Right hindlimb (tissue), 1 donor: ENCODE measurements around the gene PGGHG.
"Not testable (repeated sequence)": the region's sequence is repeated elsewhere in the genome, so short reads cannot be mapped to it uniquely, and the experiment has no call there.

ENCODE experiments used
- DNase-seq: peaks from one replicate; pipeline ENCODE4 v3.0.0-alpha.2; 2018

PGGHG gene

DNA sequence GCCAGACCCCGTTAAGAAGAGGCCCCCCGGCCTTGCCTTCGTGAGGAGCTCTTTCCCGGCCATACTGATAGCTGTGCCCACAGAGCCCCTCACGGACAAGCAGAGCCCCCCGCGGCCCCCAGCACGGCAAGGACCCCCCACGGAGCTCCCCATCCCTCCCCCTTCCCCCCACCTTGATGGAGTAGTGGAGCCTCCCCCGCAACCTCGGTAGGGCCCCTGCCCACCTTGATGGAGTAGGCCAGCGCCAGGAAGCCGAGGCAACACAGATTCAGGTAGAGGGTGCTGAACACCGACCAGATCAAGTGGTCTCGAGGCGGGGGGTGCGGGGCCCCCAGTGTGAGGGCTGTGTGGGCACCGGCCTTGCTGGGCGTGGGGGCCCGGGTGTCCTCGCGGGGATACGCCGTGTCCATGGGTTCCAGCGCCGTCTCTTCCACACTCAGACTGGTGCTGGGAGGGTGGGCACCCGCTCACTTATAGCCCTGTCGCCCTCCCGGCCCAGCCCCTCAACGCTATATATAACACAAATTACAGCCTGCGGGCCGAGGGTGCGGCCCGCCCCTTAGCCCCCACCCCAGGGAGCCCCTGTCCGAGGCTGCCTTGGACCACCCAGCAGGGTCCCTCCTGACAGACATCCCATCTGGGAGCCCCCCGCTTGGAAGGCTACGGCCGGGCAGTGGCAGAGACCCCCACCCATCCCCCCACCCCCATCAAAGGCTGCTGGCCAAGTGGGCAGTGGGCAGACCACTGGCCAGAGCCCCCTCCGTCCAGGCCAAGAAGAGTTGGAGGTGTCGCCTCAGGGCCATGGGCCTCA, 10.4 kb downstream of the PGGHG start, which contains the start of gene IFITM5:
TSS of gene IFITM5 (minus strand) at position 446 of the 811 bp plus-strand sequence. CDS start at position 410, 36 bp downstream.
- peak; percentile 27 for DNase-seq

DNA sequence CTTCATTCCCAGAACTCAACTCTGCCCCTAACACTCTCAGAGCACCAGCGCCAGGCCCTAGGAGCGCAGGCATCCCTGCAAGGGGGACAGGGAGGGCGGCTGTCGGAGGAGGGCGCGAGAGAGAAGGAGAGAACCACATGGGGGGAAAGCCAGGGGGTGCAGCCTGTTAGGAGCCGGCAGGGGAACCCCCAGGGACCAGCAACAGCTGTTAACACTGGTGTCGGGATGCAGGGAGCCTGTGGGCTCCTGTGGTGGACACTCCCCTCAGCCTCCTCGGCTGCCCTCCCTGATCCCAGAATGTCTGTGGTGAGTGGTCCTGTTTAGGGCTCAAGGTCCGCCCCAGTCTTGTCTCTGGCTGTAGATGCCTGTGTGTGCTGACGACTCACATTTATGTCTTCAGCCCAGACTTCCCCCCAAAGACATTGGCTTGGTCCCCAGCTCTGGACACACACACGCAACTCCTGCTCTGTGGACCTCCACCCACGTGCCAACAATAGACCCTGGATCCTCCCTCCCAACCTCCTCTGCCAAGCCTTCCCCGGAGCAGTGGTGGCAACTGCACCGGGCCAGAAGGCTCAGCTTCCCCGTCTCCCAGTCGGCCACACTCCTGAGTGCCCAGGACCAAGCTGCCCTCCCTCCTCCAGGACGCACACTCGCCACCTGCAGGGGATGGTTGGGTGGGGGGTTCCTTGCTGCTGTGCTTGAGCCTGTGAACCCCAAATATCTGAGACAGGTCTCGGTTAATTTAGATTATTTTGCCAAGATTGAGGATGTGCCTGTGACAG, 11.2 kb downstream of the PGGHG start:
- peak; percentile 63 for DNase-seq

DNA sequence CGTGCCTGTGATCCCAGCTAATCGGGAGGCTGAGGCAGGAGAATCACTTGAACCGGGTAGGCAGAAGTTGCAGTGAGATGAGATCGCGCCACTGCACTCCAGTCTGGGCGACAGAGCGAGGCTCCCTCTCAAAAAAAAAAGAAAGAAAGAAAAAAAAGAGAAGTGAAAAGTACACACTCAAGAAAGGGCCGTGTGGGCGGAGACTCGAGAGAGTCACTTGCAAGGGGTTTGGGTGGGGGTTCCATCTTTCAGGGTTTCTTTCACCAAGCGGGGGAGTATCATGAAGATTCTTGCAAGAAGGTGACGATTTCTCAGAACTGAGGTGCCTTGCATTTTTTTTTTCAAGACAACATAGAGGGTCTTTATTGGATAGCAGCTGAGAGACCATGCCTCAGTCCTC, 14.4 kb downstream of the PGGHG start:
- DNase-seq: no peak

DNA sequence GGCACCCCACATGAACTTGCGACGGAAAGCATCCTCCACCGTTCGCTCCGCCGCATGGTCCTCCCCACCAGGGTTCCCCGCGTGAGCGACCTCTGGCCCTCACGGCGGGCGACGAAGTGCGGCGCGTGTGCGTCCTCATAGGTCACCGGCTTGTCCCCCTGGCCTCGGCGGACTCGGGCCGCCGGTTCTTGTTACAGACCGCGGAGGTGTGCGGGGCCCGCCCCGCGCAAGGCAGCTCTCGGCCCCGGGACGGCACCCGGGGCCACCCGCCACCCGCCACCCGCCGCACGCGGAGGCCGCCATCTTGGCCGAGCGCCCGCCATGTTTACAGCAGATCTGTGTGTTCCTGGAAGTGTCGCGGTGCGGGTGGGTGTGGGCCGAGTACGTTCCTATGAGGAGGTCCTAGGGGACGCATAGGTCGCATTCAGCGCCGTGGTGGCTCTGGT, 15.2 kb downstream of the PGGHG start:
- peak; percentile 27 for DNase-seq

DNA sequence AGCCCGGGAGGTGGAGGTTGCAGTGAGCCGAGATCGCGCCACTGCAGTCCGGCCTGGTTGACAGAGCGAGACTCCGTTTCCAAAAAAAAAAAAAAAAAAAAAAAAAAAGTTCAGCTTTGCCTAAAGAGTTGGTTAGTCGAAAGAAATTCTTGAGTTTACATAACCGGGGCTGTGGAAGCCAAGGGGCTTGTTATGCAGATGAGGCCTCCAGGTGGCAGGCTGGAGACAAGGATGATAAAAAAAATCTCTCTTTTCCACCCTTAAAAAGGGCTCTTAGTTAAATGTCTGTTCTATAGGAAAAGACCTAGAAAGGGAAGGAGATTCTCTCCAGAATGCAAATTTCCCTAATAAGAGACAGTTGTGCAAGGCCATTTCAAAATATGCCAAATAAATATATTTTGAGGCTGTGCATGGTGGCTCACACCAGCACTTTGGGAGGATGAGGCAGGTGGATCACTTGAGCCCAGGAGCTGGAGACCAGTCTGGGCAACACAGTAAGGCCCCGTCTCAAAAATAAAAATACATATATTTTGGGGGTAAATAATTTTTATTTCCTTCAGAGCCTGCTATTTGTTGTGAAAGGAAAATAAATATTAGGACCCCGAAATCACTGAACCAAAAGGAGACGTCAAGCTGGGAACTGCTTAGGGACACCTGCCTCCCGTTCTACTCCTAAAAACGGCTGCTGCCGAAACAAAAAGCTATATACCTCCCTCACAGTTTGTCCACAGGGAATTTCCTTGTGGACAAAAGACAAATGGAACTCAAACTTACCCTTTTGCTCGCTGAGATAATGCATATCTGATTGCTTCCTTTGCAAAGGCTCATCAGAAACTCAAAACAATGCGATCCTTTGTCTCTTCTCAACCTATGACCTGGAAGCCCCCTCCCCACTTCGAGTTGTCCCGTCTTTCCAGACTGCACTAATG, 16.3 kb downstream of the PGGHG start:
- peak; percentile 84 for DNase-seq

DNA sequence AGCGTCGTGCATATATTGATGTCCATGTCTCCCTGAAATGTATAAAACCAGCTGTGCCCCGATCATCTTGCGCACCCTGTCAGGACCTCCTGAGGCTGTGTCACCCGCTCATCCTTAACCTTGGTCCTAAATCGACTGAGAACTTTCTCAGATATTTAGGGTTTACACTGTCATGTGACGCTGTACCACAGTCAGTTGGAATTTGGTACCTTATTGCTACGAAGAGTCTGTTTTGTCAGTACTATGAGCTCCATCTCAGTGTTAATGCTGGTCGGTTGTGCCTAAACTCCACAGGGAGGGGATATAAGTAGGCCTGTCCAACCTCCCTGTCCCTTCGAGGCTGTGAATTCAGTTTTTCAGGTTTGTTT, 16.9 kb downstream of the PGGHG start:
- no peak for DNase-seq

DNA sequence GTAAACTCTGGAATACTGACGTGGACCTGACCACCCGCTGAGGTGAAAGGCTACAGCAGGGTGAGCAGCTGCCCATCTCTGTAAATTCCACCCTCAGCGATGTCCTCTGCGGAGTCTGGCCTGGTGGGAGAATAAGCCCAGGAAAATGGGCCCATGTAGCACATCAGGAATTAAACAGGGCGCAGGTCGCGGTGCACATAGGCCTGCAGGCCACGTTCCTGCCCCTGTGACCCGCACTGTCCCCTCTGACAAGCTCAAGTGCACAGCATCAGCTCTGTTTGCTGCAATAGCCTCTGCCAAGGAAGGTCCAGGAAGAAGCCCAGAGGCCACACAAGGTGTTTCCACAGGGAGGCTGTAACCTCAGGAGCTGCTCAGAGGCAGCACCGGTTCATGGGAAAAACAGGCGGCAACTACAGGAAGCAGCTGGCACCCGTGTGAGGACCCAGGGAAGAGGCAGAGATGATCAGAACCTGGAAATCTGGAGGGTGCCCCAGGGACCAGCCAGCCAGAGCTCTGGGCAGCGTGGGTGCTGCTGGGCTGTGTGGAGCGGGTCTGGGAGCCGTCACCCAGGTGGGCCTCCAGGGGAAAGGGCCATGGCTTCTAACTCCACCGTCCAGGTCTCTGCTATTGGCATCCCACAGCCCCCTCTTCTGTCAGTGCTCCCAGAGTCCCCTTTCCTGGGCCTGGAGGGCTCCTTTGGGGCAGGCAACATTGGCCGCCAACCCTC, 17.9 kb downstream of the PGGHG start:
- DNase-seq: no peak

DNA sequence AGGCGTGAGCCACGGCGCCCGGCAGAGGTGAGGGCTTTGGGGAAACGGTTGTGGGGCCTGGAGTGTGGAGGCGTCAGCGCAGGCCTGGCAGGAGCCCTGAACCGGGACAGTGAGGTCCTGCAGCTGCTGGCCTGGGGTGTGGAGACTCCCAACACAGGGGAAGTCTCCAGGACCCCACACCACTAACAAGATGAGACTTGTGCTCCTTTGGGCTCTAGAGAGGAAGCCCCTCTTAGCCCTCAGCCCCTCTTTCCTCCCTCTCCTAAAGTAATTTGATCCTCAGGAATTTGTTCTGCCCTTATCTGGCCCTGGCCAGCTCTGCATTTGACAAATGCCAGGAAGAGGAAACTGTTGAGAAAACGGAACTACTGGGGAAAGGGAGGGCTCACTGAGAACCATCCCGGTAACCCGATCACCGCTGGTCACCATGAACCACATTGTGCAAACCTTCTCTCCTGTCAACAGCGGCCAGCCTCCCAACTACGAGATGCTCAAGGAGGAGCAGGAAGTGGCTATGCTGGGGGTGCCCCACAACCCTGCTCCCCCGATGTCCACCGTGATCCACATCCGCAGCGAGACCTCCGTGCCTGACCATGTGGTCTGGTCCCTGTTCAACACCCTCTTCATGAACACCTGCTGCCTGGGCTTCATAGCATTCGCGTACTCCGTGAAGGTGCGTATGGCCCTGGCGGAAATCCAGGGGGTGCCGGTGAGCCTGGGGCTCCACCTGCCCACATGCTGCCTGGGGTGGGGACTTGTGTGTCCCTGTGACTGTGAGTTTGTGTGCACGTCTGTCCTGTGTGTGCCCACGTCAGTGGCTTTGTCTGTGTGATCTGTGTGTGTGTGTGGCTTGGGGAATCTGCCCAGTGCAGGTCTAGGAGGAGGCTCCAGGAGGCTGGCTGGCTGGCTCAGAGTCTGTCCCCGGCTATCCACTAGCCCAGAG, 19.1 kb downstream of the PGGHG start, which contains the start of gene IFITM2:
TSS of gene IFITM2 (plus strand) at position 51 of the 943 bp plus-strand sequence. CDS start at position 428, 377 bp downstream.
- DNase-seq: peak; percentile 73

DNA sequence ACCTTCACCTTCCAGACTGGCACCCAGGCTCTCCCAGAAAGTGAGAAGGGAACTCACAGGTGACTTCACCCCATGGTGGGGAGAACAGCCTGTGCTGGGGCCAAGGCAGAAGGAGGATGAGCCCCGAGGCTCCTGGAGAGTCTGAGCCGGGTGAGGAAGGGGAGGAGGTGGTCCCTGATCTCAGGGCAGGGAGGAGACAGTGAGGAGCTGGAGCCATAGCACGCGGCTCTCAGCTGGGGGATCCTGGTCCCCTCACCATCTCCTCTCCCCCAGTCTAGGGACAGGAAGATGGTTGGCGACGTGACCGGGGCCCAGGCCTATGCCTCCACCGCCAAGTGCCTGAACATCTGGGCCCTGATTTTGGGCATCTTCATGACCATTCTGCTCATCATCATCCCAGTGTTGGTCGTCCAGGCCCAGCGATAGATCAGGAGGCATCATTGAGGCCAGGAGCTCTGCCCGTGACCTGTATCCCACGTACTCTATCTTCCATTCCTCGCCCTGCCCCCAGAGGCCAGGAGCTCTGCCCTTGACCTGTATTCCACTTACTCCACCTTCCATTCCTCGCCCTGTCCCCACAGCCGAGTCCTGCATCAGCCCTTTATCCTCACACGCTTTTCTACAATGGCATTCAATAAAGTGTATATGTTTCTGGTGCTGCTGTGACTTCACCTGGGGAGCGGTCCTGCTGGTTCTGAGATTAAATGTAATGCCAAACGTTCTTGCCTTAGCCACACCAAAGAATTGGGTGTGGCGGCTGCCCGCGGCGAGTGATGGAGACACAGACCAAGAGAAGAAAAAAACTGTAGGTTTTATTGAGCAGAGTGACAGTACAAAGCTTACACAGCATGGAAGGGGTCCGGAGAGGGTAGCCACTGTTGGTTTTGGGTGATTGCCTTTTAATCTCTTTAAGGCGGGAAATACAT, 20.1 kb downstream of the PGGHG start:
- not testable (repeated sequence) for DNase-seq

DNA sequence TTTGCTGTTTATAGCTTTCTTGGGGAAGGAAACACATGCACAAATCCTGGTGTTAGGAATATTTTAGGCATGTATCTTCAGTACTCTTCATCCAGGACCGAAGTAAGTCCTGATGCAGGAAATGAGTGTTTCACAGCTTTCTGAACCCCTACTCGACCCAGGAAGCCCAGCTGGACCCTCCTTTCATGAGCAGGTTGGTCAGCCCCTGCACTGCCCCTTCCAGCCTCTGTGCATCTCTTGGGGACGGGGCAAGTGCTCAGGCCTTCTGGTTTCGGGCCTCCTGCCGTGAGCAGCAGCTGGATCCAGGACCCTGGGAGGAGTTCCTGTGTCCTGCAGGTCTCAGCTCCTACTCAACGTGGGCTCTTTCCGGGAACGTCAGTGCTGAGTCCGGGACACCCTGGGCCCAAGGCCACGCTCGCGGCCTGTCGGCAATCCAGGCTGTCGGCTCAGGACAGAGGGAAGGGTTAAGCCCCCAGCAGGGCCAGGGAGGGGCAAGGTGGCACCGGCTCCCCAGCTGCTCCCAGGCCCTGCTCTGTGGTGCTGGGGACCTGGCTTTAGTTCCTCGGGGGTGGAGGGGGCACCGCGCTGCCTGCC, 21.1 kb downstream of the PGGHG start:
- DNase-seq: not testable (repeated sequence)

DNA sequence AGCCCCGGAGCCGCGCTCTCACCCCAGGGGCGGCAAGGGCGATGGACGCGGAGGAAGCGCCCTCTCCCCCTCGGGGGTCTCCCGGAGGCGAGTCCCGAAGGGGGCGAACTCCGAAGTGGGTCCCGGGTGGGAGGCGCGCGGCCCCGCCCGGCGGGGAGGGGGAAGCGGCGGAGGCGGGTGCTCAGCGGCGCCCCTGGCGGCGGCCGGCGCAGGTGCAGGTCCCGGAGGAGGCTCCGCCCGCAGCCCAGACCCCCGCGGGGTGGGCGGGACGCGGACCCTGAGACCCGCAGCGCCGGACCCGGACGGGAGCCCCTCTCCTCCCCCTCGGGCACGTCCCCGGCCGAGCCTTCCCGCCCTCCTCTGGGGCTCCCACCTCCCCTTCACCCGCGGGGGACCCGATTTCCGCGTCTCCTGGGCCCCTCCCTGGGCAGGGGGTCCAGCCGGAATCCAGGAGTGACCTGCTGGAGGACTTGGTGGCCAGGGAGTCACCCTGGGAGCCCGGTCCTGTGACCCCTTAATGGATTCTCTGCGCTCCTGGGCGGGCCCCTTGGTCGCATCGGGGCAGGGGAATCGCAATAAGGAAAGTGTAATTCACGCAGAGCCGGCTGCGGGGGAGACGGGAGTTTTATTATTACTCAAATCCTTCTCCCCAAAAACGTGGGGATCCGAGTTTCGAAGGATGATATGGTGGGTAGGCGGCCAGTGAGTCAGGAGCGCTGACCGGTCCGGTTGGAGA, 22.3 kb downstream of the PGGHG start:
- DNase-seq: not testable (repeated sequence)

DNA sequence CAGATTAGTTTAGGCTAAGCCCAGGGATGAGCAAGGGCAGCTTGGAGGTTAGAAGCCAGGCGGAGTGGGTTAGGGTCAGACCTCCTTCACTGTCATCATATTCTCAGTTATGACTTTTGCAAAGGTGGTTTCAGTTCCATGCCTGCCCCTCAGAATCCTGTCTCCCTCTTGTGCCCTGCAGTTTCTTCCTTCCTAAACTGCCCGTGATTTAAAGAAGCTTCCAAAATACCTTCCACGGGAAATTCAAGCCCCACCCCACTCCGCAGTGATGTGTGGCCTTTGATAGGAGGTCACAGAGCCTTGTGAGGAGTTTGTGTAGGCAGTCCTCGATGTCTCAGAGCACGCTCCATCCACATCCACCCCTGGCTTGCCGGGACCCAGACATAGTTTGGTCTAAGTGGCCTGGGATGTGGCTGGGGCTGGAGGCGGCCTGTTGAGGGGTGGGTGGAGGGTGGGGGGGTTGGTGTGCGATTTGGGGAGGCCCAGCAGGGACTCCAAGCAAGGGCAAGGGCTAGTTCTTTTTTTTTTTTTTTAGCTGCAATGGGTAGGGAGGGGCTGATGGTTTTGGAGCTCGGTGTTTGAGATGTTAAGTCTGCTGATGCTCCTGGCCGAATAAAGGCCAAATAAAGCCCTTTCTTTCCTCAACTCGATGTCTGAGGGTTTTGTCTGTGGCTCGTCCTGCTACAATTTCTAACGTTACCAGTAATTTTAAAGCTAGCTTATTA, 23.3 kb downstream of the PGGHG start:
- no peak for DNase-seq

DNA sequence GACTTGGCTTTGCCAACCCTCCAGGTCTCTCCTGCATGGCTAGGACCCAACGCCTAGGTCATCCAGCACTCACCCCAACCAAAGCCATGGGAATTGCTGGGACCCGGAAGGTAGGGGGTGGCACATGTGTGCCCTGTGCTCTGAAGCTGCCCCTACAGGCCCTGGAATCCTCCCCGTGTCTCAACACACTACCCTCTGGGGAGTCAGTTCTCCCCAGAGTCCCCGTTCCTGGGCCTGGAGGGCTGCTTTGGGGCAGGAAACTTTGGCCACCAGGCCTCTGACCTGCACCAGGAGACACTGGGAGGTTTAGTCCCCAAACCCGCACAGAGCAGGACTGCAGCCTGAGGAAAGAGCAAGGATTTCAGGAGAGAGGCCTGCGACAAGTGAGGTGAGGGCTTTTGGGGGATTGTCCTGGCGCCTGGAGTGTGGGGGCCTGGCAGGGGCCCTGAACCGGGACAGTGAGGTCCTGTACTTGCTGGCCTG, 24.4 kb downstream of the PGGHG start:
- no peak for DNase-seq

DNA sequence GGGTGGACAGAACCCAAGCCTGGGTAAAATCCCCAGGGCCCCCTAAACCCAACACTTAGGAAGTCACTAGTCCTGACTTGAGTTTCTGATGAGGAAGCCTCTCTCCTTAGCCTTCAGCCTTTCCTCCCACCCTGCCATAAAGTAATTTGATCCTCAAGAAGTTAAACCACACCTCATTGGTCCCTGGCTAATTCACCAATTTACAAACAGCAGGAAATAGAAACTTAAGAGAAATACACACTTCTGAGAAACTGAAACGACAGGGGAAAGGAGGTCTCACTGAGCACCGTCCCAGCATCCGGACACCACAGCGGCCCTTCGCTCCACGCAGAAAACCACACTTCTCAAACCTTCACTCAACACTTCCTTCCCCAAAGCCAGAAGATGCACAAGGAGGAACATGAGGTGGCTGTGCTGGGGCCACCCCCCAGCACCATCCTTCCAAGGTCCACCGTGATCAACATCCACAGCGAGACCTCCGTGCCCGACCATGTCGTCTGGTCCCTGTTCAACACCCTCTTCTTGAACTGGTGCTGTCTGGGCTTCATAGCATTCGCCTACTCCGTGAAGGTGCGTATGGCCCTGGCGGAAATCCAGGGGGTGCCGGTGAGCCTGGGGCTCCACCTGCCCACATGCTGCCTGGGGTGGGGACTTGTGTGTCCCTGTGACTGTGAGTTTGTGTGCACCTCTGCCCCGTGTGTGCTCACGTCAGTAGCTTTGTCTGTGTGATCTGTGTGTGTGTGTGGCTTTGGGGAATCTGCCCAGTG, 25.0 kb downstream of the PGGHG start, which contains the start of gene IFITM1:
TSS of gene IFITM1 (plus strand) at position 254 of the 767 bp plus-strand sequence. CDS start at position 385, 131 bp downstream.
- DNase-seq: peak; percentile 27

DNA sequence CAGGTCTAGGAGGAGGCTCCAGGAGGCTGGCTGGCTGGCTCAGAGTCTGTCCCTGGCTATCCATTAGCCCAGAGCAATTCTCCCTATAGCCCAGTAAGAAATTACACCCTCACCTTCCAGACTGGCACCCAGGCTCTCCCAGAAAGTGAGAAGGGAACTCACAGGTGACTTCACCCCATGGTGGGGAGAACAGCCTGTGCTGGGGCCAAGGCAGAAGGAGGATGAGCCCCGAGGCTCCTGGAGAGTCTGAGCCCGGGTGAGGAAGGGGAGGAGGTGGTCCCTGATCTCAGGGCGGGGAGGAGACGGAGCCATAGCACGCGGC, 25.6 kb downstream of the PGGHG start:
- DNase-seq: not testable (repeated sequence)

DNA sequence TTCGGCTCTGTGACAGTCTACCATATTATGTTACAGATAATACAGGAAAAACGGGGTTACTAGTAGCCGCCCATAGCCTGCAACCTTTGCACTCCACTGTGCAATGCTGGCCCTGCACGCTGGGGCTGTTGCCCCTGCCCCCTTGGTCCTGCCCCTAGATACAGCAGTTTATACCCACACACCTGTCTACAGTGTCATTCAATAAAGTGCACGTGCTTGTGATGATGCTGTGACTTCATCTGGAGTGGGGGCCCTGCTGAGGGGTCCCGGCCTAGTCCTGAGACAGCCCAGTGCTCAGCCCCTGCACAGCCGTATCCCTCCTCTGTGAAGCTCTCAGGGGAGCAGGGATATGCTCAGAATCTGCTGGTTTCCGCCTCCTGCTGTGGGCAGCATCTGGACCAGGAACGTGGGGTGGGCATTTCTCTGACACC, 26.1 kb downstream of the PGGHG start:
- peak; percentile 16 for DNase-seq
